MM.1S (cell line): ENCODE results near the gene ASB5.

Source experiments
- DNase-seq: peaks from one replicate; pipeline ENCODE4 v3.0.0-alpha.2; 2015
- H2AFZ ChIP-seq: fragments of 300-600 bp; sonication (generic); 2 replicates; pipeline ENCODE4 v1.6.0; 2016; ENCODE audit warnings: antibody characterized with exemption, low read length
- H3F3A ChIP-seq: fragments of 300-600 bp; sonication (generic); 2 replicates; pipeline ENCODE4 v1.6.1; 2016; ENCODE audit warnings: mild to moderate bottlenecking, antibody characterized with exemption, low read length, moderate library complexity, mixed read lengths; ENCODE audit not compliant: insufficient read depth
- H3K27ac ChIP-seq: fragments of 300-600 bp; sonication (generic); 2 replicates; pipeline ENCODE4 v1.5.1; 2016; ENCODE audit warnings: mild to moderate bottlenecking, low read length
- H3K27me3 ChIP-seq: fragments of 300-600 bp; sonication (generic); replicated peaks from 2 replicates; pipeline ENCODE4 v1.6.0; 2016; ENCODE audit warnings: low read length; ENCODE audit not compliant: insufficient read depth
- H3K36me3 ChIP-seq: fragments of 300-600 bp; sonication (generic); replicated peaks from 2 replicates; pipeline ENCODE4 v1.6.1; 2016; ENCODE audit warnings: mild to moderate bottlenecking, low read length, mixed read lengths; ENCODE audit not compliant: insufficient read depth
- H3K4me1 ChIP-seq: fragments of 300-600 bp; sonication (generic); 2 replicates; pipeline ENCODE4 v1.6.1; 2016; ENCODE audit warnings: low read length, mixed read lengths
- H3K4me2 ChIP-seq: fragments of 300-600 bp; sonication (generic); 2 replicates; pipeline ENCODE4 v1.6.0; 2016; ENCODE audit warnings: low read depth, low read length
- H3K4me3 ChIP-seq: fragments of 300-600 bp; sonication (generic); 2 replicates; pipeline ENCODE4 v1.5.1; 2016; ENCODE audit warnings: low read length, mixed read lengths
- H3K79me2 ChIP-seq: fragments of 300-600 bp; sonication (generic); 2 replicates; pipeline ENCODE4 v1.6.1; 2016; ENCODE audit warnings: mixed run types, low read length, mixed read lengths
- H3K9ac ChIP-seq: fragments of 300-600 bp; sonication (generic); 2 replicates; pipeline ENCODE4 v1.6.1; 2016; ENCODE audit warnings: low read length, mixed read lengths
- H3K9me2 ChIP-seq: fragments of 300-600 bp; sonication (generic); replicated peaks from 2 replicates; pipeline ENCODE4 v1.6.1; 2016; ENCODE audit warnings: mild to moderate bottlenecking, low read length, mixed read lengths; ENCODE audit not compliant: insufficient read depth
- H3K9me3 ChIP-seq: fragments of 300-600 bp; sonication (generic); replicated peaks from 2 replicates; pipeline ENCODE4 v1.6.1; 2016; ENCODE audit warnings: mild to moderate bottlenecking, low read length, mixed read lengths; ENCODE audit not compliant: insufficient read depth
- H4K20me1 ChIP-seq: fragments of 300-600 bp; sonication (generic); 2 replicates; pipeline ENCODE4 v1.6.1; 2016; ENCODE audit warnings: mild to moderate bottlenecking, low read length, moderate library complexity, mixed read lengths; ENCODE audit not compliant: insufficient read depth
- CTCF ChIP-seq: fragments of 300-600 bp; sonication (generic); IDR thresholded peaks from 2 replicates; pipeline ENCODE4 v1.5.1; 2016; ENCODE audit warnings: antibody characterized with exemption, low read length, mixed read lengths
- EZH2 ChIP-seq: fragments of 300-600 bp; sonication (generic); optimal IDR thresholded peaks from 2 replicates; pipeline ENCODE3; 2017; ENCODE audit warnings: low read depth, mild to moderate bottlenecking, antibody characterized with exemption, low read length, mixed read lengths
- EZH2phosphoT487 ChIP-seq: fragments of 300-600 bp; sonication (generic); IDR thresholded peaks from 2 replicates; pipeline ENCODE4 v1.6.1; 2018; ENCODE audit warnings: antibody characterized with exemption, low read length

ASB5 gene

DNA sequence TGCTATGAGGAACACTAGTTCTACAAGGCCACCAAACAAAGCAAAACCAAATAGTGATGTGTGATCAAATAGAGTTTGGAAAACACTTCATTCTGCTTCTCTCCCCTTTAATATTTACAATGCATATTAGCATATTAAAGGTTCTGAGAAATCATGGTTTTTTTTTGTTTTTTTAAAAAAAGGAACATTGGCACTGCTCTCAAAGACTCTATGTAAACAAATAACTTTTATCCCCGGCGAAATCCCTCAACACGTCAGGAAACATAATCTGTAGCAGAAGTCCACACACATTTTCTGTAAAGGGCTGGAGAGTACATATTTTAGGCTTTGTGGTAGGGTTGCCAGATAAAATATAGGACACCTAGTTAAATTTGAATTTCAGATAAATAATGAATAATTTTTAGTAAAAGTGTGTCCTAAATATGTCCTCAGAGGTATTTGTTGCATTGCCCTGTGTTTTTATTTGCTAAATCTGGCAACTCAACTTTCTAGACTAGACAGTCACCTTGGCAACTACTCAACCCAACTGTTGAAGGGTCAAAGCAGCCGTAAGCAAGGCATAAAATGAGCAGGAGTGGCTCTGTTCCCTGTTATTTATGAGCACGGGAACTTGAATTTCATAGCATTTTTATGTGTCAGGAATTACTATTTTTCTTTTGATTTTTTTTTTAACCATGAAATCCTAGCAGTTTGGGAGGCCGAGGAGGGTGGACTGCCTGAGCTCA, 82.2 kb downstream of the ASB5 start:
- H3F3A ChIP-seq, result no peaks in the 10 kb centered on the region
- no peaks in the 10 kb centered on the region for H3K27me3 ChIP-seq
- no peak overlapping the region for H3K4me2 ChIP-seq
- no peaks in the 10 kb centered on the region for H3K4me1 ChIP-seq
- H3K9me2 ChIP-seq, result no peaks in the 10 kb centered on the region
- H2AFZ ChIP-seq, result no peak overlapping the region
- no peaks in the 10 kb centered on the region for H3K36me3 ChIP-seq
- no peaks in the 10 kb centered on the region for H4K20me1 ChIP-seq
- H3K79me2 ChIP-seq, result no peaks in the 10 kb centered on the region
- no peak for DNase-seq
- no peak overlapping the region for H3K27ac ChIP-seq
- no peak overlapping the region for H3K9ac ChIP-seq
- H3K4me3 ChIP-seq, result no peak overlapping the region
- H3K9me3 ChIP-seq, result no peaks in the 10 kb centered on the region
- no peak for TF ChIP-seq CTCF
- TF ChIP-seq EZH2, result no peak
- no peak for TF ChIP-seq EZH2phosphoT487

DNA sequence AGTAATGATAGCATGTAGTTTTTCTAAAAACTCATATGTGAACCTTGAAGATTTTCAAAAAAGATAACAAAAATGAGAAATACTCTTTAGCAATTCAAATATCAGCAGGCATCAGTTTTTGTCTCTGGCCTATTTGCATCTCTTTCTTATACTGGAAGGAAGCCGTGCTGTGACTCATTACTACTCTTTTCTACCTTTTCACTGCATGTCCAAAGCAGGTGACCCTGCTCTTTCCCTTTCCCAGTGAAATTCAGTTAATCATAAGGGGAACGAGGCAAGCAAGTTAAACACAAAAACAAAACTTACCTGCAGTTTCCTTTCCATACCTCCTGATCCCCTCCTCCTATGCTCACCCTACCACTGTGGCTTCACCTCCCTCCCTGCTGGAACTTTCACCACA, 83.0 kb downstream of the ASB5 start:
- no peak overlapping the region for H3K4me3 ChIP-seq
- no peaks in the 10 kb centered on the region for H3K79me2 ChIP-seq
- H2AFZ ChIP-seq, result no peak overlapping the region
- H3K4me1 ChIP-seq, result no peaks in the 10 kb centered on the region
- no peak for DNase-seq
- no peaks in the 10 kb centered on the region for H3F3A ChIP-seq
- TF ChIP-seq EZH2phosphoT487 (no peak), CTCF (no peak), EZH2 (no peak)
- H3K9me3 ChIP-seq, result no peaks in the 10 kb centered on the region
- no peak overlapping the region for H3K4me2 ChIP-seq
- no peaks in the 10 kb centered on the region for H4K20me1 ChIP-seq
- no peaks in the 10 kb centered on the region for H3K27me3 ChIP-seq
- no peaks in the 10 kb centered on the region for H3K9me2 ChIP-seq
- H3K9ac ChIP-seq, result no peak overlapping the region
- H3K27ac ChIP-seq, result no peak overlapping the region
- no peaks in the 10 kb centered on the region for H3K36me3 ChIP-seq

DNA sequence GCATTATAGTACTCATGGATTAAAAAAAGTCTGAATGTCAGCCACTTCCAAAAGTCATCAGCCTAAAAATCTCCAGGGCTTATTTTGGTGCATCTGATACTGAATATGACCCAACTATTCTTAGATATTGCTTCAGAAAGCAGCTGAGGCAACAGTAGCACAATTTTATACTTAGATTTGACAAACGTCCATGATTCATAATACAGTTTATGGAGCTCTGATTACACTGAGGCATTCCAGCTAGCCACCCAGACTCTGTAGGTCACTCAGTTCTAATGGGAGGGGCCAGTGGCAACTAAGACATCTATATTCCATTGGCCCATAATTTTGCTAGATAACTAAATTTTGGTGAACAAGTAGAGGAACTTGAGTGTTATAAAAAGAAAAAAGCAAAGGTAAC, 84.0 kb downstream of the ASB5 start:
- H3K4me3 ChIP-seq, result no peak overlapping the region
- no peak overlapping the region for H3K4me2 ChIP-seq
- no peak for TF ChIP-seq EZH2phosphoT487
- TF ChIP-seq EZH2, result no peak
- no peak for TF ChIP-seq CTCF
- DNase-seq, result no peak
- H3K27me3 ChIP-seq, result no peaks in the 10 kb centered on the region
- no peak overlapping the region for H3K9ac ChIP-seq
- H3K9me2 ChIP-seq, result no peaks in the 10 kb centered on the region
- no peak overlapping the region for H2AFZ ChIP-seq
- H3K4me1 ChIP-seq, result no peaks in the 10 kb centered on the region
- H3F3A ChIP-seq, result no peaks in the 10 kb centered on the region
- no peaks in the 10 kb centered on the region for H3K9me3 ChIP-seq
- no peaks in the 10 kb centered on the region for H4K20me1 ChIP-seq
- H3K79me2 ChIP-seq, result no peaks in the 10 kb centered on the region
- no peaks in the 10 kb centered on the region for H3K36me3 ChIP-seq
- no peak overlapping the region for H3K27ac ChIP-seq
